ENCODE results near the gene CA4. TPM values are rescaled to one million over a fixed set of nuclear protein-coding genes. Genes with fewer than 3 reads are reported as not detected.
A peak's percentile ranks its signal among the peaks of the same experiment; 100 is the strongest.

Gene CA4
- total and polyA plus RNA-seq, 9 of the 15 experiments (the other 6 are each of a cell fraction or from before 2014, with no cell fraction given), result 0.13 TPM; not detected in 7

DNA sequence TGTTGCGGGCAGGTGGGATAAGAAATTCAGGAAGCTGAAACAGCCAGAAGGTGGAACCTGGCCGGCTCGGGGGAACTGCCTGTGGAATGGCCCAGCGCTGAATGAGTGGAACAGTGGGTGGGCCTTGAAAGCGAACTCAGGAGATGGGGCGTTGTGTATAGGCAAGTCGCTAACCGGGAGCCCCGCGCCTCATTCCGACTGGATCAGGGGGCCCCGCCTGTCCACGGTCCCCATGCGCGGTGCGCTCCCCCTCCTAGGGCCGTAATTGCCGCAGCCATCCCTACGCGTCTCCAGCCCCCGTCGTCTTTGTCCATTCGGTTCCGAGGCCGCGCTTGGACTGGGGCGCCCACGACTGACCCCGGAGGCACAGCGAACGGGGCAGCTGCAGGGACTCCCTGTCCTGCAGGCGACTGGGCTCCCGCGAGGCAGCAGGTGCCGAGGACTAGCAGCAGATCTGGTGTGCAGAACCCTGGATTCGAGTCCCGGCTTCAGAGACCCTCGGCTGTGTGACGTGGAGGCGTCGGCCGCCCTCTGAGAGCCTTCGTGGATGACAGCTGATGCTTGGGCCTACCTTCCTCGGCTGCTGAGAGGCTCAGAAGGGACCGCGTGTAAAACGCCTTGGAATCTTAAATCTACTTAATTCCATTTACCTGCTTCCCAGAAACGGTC is 10.9 kb upstream of the CA4 start:
- Histone ChIP-seq H3K27ac (ENCODE audit: extremely low read depth, low read depth, low read length) (no peak overlapping the region), H2AFZ (ENCODE audit: low read depth, low read length) (no peak overlapping the region), H3K9me1 (ENCODE audit: control insufficient read depth, insufficient read depth, low read length) (peaks cover 3% of the 10 kb centered on the region), H3K79me2 (ENCODE audit: control insufficient read depth, insufficient read depth, low read length) (no peaks in the 10 kb centered on the region; the same call in 2 of the 3 replicates), H3K9ac (ENCODE audit: insufficient read depth in 1 of 2, low read depth in 2 of 2, low read length in 2 of 2) (0 out of 4 replicates have a peak overlapping the region, but pooled peaks of 1 of the 2 experiments have one; percentile 8), H3K9me3 (replicated peaks; ENCODE audit: control insufficient read depth, insufficient read depth, low read depth, low read length) (no peaks in the 10 kb centered on the region), H3K4me1 (replicated peaks in 1 of 2; ENCODE audit: control insufficient read depth in 2 of 2, insufficient read depth in 2 of 2, low read length in 2 of 2) (peaks cover 8 to 43% of the 10 kb centered on the region in 2 experiments; a peak in 4 of 5 replicates), H3K27me3 (ENCODE audit: control insufficient read depth in 2 of 2, insufficient read depth in 2 of 2, low read length in 2 of 2) (peaks cover 6 to 28% of the 10 kb centered on the region in 2 experiments; a peak in 4 of 5 replicates), H3K4me2 (ENCODE audit: insufficient read depth, low read length) (no peak overlapping the region), H3K36me3 (ENCODE audit: control insufficient read depth, insufficient read depth, low read length) (no peaks in the 10 kb centered on the region), H3K4me3 (no peak overlapping the region), H4K20me1 (replicated peaks; ENCODE audit: control insufficient read depth, insufficient read depth, low read length) (peaks cover 19% of the 10 kb centered on the region)
- no peak for FAIRE-seq
- TF ChIP-seq CBX5 (IDR thresholded peaks at IDR 0.05; ENCODE audit: borderline replicate concordance, low read depth), result no peak
- TF ChIP-seq MAZ (CRISPR knock-in tag; conservative IDR thresholded peaks at IDR 0.05 in 1 of 2, IDR thresholded peaks at IDR 0.05 in 1 of 2), result no peak
- TF ChIP-seq, protein P1, sequence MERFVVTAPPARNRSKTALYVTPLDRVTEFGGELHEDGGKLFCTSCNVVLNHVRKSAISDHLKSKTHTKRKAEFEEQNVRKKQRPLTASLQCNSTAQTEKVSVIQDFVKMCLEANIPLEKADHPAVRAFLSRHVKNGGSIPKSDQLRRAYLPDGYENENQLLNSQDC (CRISPR knock-in tag; IDR thresholded peaks at IDR 0.05), result no peak
- TF ChIP-seq RBM34 (IDR thresholded peaks at IDR 0.05; ENCODE audit: borderline replicate concordance, insufficient read depth, low read length), result no peak
- TF ChIP-seq, protein P2, sequence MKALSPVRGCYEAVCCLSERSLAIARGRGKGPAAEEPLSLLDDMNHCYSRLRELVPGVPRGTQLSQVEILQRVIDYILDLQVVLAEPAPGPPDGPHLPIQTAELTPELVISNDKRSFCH (CRISPR knock-in tag; IDR thresholded peaks at IDR 0.05), result no peak
- TF ChIP-seq, protein P2 (tag; IDR thresholded peaks at IDR 0.05), result no peak
- 30% methylated on average over 47 of the region's 48 CpGs for WGBS (ENCODE audit: insufficient coverage, low coverage, missing lambda C conversion rate)
- intact Hi-C loops (cut with micrococcal nuclease) (no loop called here), in situ Hi-C loops (cut with MboI) (no loop called here)
- CTCF ChIA-PET (ENCODE audit: low intra/inter-chr PET ratio), result no interaction called here
- no peak for DNase-seq (ENCODE audit: extremely low read depth in 1 of 4, low spot score in 3 of 4)
- POLR2A ChIA-PET, result interaction anchor here (1.0 kb wide), 1 partner anchor 315 kb away, joined by 3 read pairs; no protein-coding TSS in a partner anchor
- no TSS peak for BruUV-seq (replicated peaks)
- no peak for ATAC-seq
